Sigmoid colon (tissue), 4 donors: Measurements from ENCODE around the gene DPYSL3.

Source experiments
- POLR2A ChIP-seq, 2 donors: fragments of 450-650 bp; IDR thresholded peaks; one replicate each; pipeline ENCODE4 v1.6.1; 2016; ENCODE audit warnings: antibody characterized with exemption in 2 of 2, mild to moderate bottlenecking in 2 of 2, moderate library complexity in 2 of 2
- POLR2AphosphoS5 ChIP-seq, 4 donors: sonication (generic); formaldehyde crosslinking; IDR thresholded peaks; one replicate each; pipeline ENCODE4 v1.6.1; 2017; ENCODE audit warnings: antibody characterized with exemption in 4 of 4
- TF ChIP-seq, protein P1 (sequence below), 4 experiments: fragments of 450-650 bp in 3 of 4; fragments of 200-600 bp in 1 of 4; IDR thresholded peaks; one replicate each; pipeline ENCODE4 v1.5.1; 2016 to 2019; ENCODE audit warnings: antibody characterized with exemption in 4 of 4, mild to moderate bottlenecking in 3 of 4, moderate library complexity in 2 of 4

DNA sequence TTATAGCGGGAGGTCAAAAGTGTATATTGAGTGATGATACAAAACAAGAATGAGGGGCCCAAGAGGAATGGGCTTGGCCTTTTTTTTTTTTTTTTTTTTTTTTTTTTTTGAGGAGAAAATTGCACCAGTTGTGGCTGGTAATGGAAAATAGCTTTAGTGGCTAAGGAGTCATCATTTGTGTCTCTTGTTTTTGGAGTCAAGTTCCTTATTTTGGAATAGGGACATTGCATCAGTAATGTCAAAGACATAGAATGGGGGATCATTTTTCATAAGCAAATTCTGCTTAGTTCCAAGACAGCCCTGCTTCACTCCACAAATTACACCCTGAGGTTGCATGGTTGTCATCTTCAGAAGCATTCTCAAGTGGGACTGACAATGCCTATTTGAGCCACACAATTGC lies 137.7 kb downstream of the DPYSL3 start:
- no peak for TF ChIP-seq POLR2A (IDR thresholded peaks at IDR 0.05)
- TF ChIP-seq, protein P1, sequence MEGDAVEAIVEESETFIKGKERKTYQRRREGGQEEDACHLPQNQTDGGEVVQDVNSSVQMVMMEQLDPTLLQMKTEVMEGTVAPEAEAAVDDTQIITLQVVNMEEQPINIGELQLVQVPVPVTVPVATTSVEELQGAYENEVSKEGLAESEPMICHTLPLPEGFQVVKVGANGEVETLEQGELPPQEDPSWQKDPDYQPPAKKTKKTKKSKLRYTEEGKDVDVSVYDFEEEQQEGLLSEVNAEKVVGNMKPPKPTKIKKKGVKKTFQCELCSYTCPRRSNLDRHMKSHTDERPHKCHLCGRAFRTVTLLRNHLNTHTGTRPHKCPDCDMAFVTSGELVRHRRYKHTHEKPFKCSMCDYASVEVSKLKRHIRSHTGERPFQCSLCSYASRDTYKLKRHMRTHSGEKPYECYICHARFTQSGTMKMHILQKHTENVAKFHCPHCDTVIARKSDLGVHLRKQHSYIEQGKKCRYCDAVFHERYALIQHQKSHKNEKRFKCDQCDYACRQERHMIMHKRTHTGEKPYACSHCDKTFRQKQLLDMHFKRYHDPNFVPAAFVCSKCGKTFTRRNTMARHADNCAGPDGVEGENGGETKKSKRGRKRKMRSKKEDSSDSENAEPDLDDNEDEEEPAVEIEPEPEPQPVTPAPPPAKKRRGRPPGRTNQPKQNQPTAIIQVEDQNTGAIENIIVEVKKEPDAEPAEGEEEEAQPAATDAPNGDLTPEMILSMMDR (IDR thresholded peaks at IDR 0.05) = no peak
- TF ChIP-seq POLR2AphosphoS5 (IDR thresholded peaks at IDR 0.05) = no peak
